ENCODE results near the gene VWA7.

Gene VWA7

GRCh38 chr6:31776485-31776988 is 591 bp downstream of the VWA7 start:
- peak overlapping the region; percentile 93 for H3K23ac ChIP-seq (ENCODE audit: low read depth, low read length, poor library complexity)
- no CpG with 5 or more reads among the region's 14 CpGs for WGBS, 2 donors (ENCODE audit: extremely low coverage in 2 of 2, insufficient read length in 2 of 2, insufficient replicate concordance in 1 of 2)

DNA sequence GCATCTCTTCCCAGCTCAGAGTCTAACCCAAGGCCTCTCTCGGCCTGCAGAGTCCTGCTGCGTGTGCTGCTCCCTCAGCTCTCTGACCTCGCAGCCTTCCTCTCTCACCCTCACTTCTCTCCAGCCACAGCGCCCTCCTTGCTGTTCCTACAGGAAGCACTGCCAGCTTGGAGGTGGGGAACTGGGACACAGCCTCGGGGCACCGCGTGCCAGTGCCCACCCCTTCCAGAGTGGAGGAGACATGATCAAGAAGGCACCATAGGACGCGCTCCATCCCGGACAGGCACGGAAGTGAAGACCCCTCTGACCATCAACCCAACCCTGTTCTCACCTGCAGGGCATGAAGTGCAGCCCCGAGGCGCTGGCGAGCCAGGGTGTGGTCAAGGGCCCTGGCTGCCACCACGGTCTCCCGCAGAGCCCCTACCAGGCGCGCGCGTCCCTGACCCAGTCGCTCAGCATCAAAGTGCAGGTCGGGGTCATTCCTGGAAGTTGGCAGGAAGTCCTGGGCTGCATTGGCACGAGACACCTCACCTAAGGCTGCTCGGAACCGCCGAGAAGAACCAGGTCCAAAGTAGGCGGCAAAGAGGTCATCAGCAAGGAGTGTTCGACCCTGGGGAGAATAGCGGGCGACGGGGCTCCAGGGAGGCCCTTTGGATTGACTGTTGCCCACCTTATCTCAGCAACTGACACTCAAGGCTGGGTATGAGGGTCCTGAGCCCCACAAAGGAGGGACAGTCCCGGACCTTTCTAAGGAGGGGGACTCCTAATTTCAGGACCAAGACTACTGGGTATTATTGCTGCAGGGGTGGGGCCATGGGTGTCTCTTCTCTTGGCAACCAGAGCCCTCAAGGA is 1.3 kb downstream of the VWA7 start:
- Histone ChIP-seq H3K27ac (replicated peaks; ENCODE audit: low read length) (no peak overlapping the region), H3K9me3 (replicated peaks in 1 of 2; ENCODE audit: control insufficient read depth in 2 of 2, insufficient read depth in 1 of 2, low read depth in 1 of 2, low read length in 2 of 2) (no peaks in the 10 kb centered on the region), H3K36me3 (replicated peaks in 1 of 2; ENCODE audit: control insufficient read depth in 2 of 2, insufficient read depth in 2 of 2, low read length in 2 of 2) (peaks cover 23 to 35% of the 10 kb centered on the region in 2 donors), H3K4me1 (ENCODE audit: control insufficient read depth in 2 of 2, insufficient read depth in 1 of 2, low read depth in 1 of 2, low read length in 2 of 2) (peaks cover 4 to 8% of the 10 kb centered on the region in 2 donors), H3K4me2 (ENCODE audit: insufficient read depth, low read length, poor library complexity, severe bottlenecking) (no peak overlapping the region), H2AFZ (ENCODE audit: low read length) (no peak overlapping the region), H2BK15ac (ENCODE audit: low read length) (peak overlapping the region; percentile 86), H3K14ac (ENCODE audit: low read length) (peak overlapping the region; percentile 47), H2BK12ac (ENCODE audit: low read length) (no peak overlapping the region), H3K9ac (ENCODE audit: low read depth, low read length, poor library complexity) (peak overlapping the region; percentile 72), H3K27me3 (ENCODE audit: control insufficient read depth in 3 of 3, insufficient read depth in 3 of 3, low read depth in 1 of 3, low read length in 3 of 3) (no peaks in the 10 kb centered on the region), H2BK5ac (ENCODE audit: low read length) (no peak overlapping the region), H3K23ac (ENCODE audit: low read depth, low read length, poor library complexity) (peak overlapping the region; percentile 93), H3K4me3 (ENCODE audit: low read length in 2 of 2) (no peak overlapping the region), H2BK120ac (ENCODE audit: low read depth, low read length) (no peak overlapping the region), H4K8ac (ENCODE audit: low read depth, low read length) (no peak overlapping the region), H4K91ac (ENCODE audit: low read depth, low read length, poor library complexity) (no peak overlapping the region), H3K4ac (ENCODE audit: low read length) (no peak overlapping the region), H2AK5ac (ENCODE audit: low read depth, low read length) (peak overlapping the region; percentile 71), H3K18ac (ENCODE audit: low read length) (no peak overlapping the region), H3K79me1 (ENCODE audit: low read depth, low read length) (no peaks in the 10 kb centered on the region)
- DNase-seq (ENCODE audit: low spot score), result no peak
- no CpG with 5 or more reads among the region's 32 CpGs for WGBS, 2 donors (ENCODE audit: extremely low coverage in 2 of 2, insufficient read length in 2 of 2, insufficient replicate concordance in 1 of 2)

More at GRCh38 chr6:31776485-31776988, 591 bp downstream of the VWA7 start:
- Histone ChIP-seq H3K27ac (replicated peaks; ENCODE audit: low read length) (no peak overlapping the region), H3K27me3 (ENCODE audit: control insufficient read depth in 3 of 3, insufficient read depth in 3 of 3, low read depth in 1 of 3, low read length in 3 of 3) (no peaks in the 10 kb centered on the region), H4K91ac (ENCODE audit: low read depth, low read length, poor library complexity) (no peak overlapping the region), H2AK5ac (ENCODE audit: low read depth, low read length) (peak overlapping the region; percentile 81), H3K4me2 (ENCODE audit: insufficient read depth, low read length, poor library complexity, severe bottlenecking) (peak overlapping the region; percentile 11), H2AFZ (ENCODE audit: low read length) (no peak overlapping the region), H3K79me1 (ENCODE audit: low read depth, low read length) (no peaks in the 10 kb centered on the region), H3K9ac (ENCODE audit: low read depth, low read length, poor library complexity) (peak overlapping the region; percentile 21), H3K18ac (ENCODE audit: low read length) (peak overlapping the region; percentile 80), H2BK15ac (ENCODE audit: low read length) (peak overlapping the region; percentile 86), H2BK120ac (ENCODE audit: low read depth, low read length) (no peak overlapping the region), H2BK5ac (ENCODE audit: low read length) (peak overlapping the region; percentile 53), H4K8ac (ENCODE audit: low read depth, low read length) (no peak overlapping the region), H3K4me3 (ENCODE audit: low read length in 2 of 2) (no peak overlapping the region), H3K14ac (ENCODE audit: low read length) (peak overlapping the region; percentile 47), H3K4ac (ENCODE audit: low read length) (no peak overlapping the region), H2BK12ac (ENCODE audit: low read length) (no peak overlapping the region), H3K36me3 (replicated peaks in 1 of 2; ENCODE audit: control insufficient read depth in 2 of 2, insufficient read depth in 2 of 2, low read length in 2 of 2) (peaks cover 28 to 41% of the 10 kb centered on the region in 2 donors), H3K9me3 (replicated peaks in 1 of 2; ENCODE audit: control insufficient read depth in 2 of 2, insufficient read depth in 1 of 2, low read depth in 1 of 2, low read length in 2 of 2) (no peaks in the 10 kb centered on the region), H3K4me1 (ENCODE audit: control insufficient read depth in 2 of 2, insufficient read depth in 1 of 2, low read depth in 1 of 2, low read length in 2 of 2) (peaks cover 4 to 8% of the 10 kb centered on the region in 2 donors)
- no peak for DNase-seq (ENCODE audit: low spot score)

- Histone ChIP-seq H3K23ac (ENCODE audit: low read depth, low read length, poor library complexity) (no peak overlapping the region), H2AFZ (ENCODE audit: low read length) (no peak overlapping the region), H2AK5ac (ENCODE audit: low read depth, low read length) (no peak overlapping the region), H3K9ac (ENCODE audit: low read depth, low read length, poor library complexity) (no peak overlapping the region), H3K4me2 (ENCODE audit: insufficient read depth, low read length, poor library complexity, severe bottlenecking) (no peak overlapping the region), H3K27me3 (ENCODE audit: control insufficient read depth in 3 of 3, insufficient read depth in 3 of 3, low read depth in 1 of 3, low read length in 3 of 3) (no peaks in the 10 kb centered on the region), H2BK120ac (ENCODE audit: low read depth, low read length) (no peak overlapping the region), H3K4me3 (ENCODE audit: low read length in 2 of 2) (no peak overlapping the region), H3K4ac (ENCODE audit: low read length) (no peak overlapping the region), H3K36me3 (replicated peaks in 1 of 2; ENCODE audit: control insufficient read depth in 2 of 2, insufficient read depth in 2 of 2, low read length in 2 of 2) (peaks cover 16 to 28% of the 10 kb centered on the region in 2 donors), H3K4me1 (ENCODE audit: control insufficient read depth in 2 of 2, insufficient read depth in 1 of 2, low read depth in 1 of 2, low read length in 2 of 2) (peaks cover 4 to 8% of the 10 kb centered on the region in 2 donors), H2BK15ac (ENCODE audit: low read length) (no peak overlapping the region), H3K18ac (ENCODE audit: low read length) (peak overlapping the region; percentile 60), H3K27ac (replicated peaks; ENCODE audit: low read length) (no peak overlapping the region), H4K8ac (ENCODE audit: low read depth, low read length) (no peak overlapping the region), H2BK5ac (ENCODE audit: low read length) (no peak overlapping the region), H3K14ac (ENCODE audit: low read length) (no peak overlapping the region), H3K79me1 (ENCODE audit: low read depth, low read length) (no peaks in the 10 kb centered on the region), H2BK12ac (ENCODE audit: low read length) (no peak overlapping the region), H3K9me3 (replicated peaks in 1 of 2; ENCODE audit: control insufficient read depth in 2 of 2, insufficient read depth in 1 of 2, low read depth in 1 of 2, low read length in 2 of 2) (no peaks in the 10 kb centered on the region), H4K91ac (ENCODE audit: low read depth, low read length, poor library complexity) (no peak overlapping the region)
- no CpG with 5 or more reads among the region's 4 CpGs for WGBS, 2 donors (ENCODE audit: extremely low coverage in 2 of 2, insufficient read length in 2 of 2, insufficient replicate concordance in 1 of 2)
- no peak for DNase-seq (ENCODE audit: low spot score)
Measured at GRCh38 chr6:31775184-31775583, 1.9 kb downstream of the VWA7 start.

DNA sequence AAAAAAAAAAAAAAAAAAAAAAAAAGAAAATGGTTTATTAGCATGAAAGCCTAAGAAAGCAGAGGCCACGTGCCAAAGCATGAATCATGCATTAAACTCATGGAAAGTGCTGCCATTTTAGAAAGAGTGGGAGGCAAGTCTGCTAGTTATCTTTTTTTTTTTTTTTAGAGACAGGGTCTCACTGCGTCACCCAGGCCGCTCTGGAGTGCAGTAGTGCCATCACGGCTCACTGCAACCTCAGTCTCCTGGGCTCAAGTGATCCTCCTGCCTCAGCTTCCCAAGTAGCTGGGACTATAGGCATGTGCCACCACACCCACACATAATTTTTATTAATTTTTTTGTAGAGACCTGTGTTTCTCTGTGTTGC is 5.2 kb downstream of the VWA7 start:
- Histone ChIP-seq H2BK15ac (ENCODE audit: low read length) (no peak overlapping the region), H4K8ac (ENCODE audit: low read depth, low read length) (no peak overlapping the region), H4K91ac (ENCODE audit: low read depth, low read length, poor library complexity) (no peak overlapping the region), H3K18ac (ENCODE audit: low read length) (no peak overlapping the region), H3K4me1 (ENCODE audit: control insufficient read depth in 2 of 2, insufficient read depth in 1 of 2, low read depth in 1 of 2, low read length in 2 of 2) (peaks cover 3 to 7% of the 10 kb centered on the region in 2 donors), H2AK5ac (ENCODE audit: low read depth, low read length) (no peak overlapping the region), H3K4me2 (ENCODE audit: insufficient read depth, low read length, poor library complexity, severe bottlenecking) (no peak overlapping the region), H3K4ac (ENCODE audit: low read length) (no peak overlapping the region), H3K9ac (ENCODE audit: low read depth, low read length, poor library complexity) (no peak overlapping the region), H3K23ac (ENCODE audit: low read depth, low read length, poor library complexity) (no peak overlapping the region), H2BK5ac (ENCODE audit: low read length) (no peak overlapping the region), H3K14ac (ENCODE audit: low read length) (no peak overlapping the region), H3K4me3 (ENCODE audit: low read length in 2 of 2) (no peak overlapping the region), H2AFZ (ENCODE audit: low read length) (no peak overlapping the region), H2BK120ac (ENCODE audit: low read depth, low read length) (no peak overlapping the region), H3K27ac (replicated peaks; ENCODE audit: low read length) (no peak overlapping the region), H2BK12ac (ENCODE audit: low read length) (no peak overlapping the region), H3K9me3 (replicated peaks in 1 of 2; ENCODE audit: control insufficient read depth in 2 of 2, insufficient read depth in 1 of 2, low read depth in 1 of 2, low read length in 2 of 2) (peaks cover 0 to 1% of the 10 kb centered on the region in 2 donors), H3K36me3 (replicated peaks in 1 of 2; ENCODE audit: control insufficient read depth in 2 of 2, insufficient read depth in 2 of 2, low read length in 2 of 2) (no peaks in the 10 kb centered on the region), H3K27me3 (ENCODE audit: control insufficient read depth in 3 of 3, insufficient read depth in 3 of 3, low read depth in 1 of 3, low read length in 3 of 3) (no peaks in the 10 kb centered on the region), H3K79me1 (ENCODE audit: low read depth, low read length) (no peaks in the 10 kb centered on the region)
- WGBS, 2 donors (ENCODE audit: extremely low coverage in 2 of 2, insufficient read length in 2 of 2, insufficient replicate concordance in 1 of 2), result no CpG with 5 or more reads among the region's 4 CpGs
- no peak for DNase-seq (ENCODE audit: low spot score)
